OCI-LY7 (cell line): ENCODE measurements around the gene SLC9A3. TPM values are rescaled to one million over a fixed set of nuclear protein-coding genes. Genes with fewer than 3 reads are reported as not detected.

Experiments
- BruUV-seq: library from RNA; stranded (reverse); fragments of 400-500 nt; replicated peaks from 2 replicates; lab custom pipeline; 2021; lab: Mats Ljungman, UMichigan
- CTCF ChIA-PET: fragments of 300-600 bp; sonication (Branson Sonifier 250); formaldehyde crosslinking; loops from one replicate; lab custom pipeline; 2022; ENCODE audit warnings: antibody characterized with exemption; ENCODE audit not compliant: unreplicated experiment; lab: Charles Lee
- POLR2A ChIA-PET: fragments of 300-600 bp; sonication (Branson Sonifier 250); formaldehyde crosslinking; loops from one replicate; lab custom pipeline; 2022; ENCODE audit warnings: antibody characterized with exemption; lab: Charles Lee
- DNase-seq: peaks from one replicate; pipeline ENCODE4 v3.0.0-alpha.2; 2015; ENCODE audit warnings: low spot score
- H2AFZ ChIP-seq: fragments of 200-600 bp; sonication (generic), shearing (Covaris generic); 2 replicates; pipeline ENCODE4 v1.6.1; 2014; ENCODE audit warnings: mild to moderate bottlenecking, antibody characterized with exemption, low read length, moderate library complexity
- H3K27ac ChIP-seq: fragments of 200-600 bp; sonication (generic); 2 replicates; pipeline ENCODE4 v1.5.1; 2014; ENCODE audit warnings: mixed run types, low read depth, mild to moderate bottlenecking, moderate library complexity, low read length, inconsistent platforms; ENCODE audit not compliant: poor library complexity, severe bottlenecking
- H3K36me3 ChIP-seq: fragments of 200-600 bp; sonication (generic); 2 replicates; pipeline ENCODE4 v1.6.1; 2014; ENCODE audit warnings: mild to moderate bottlenecking, antibody characterized with exemption, low read length, moderate library complexity, mixed read lengths; ENCODE audit not compliant: insufficient read depth
- H3K4me1 ChIP-seq: fragments of 200-600 bp; sonication (generic); 2 replicates; pipeline ENCODE4 v1.5.1; 2014; ENCODE audit warnings: mild to moderate bottlenecking, low read length; ENCODE audit not compliant: insufficient read depth, poor library complexity, severe bottlenecking
- H3K4me2 ChIP-seq: fragments of 200-600 bp; sonication (generic); 2 replicates; pipeline ENCODE4 v1.6.1; 2014; ENCODE audit warnings: mild to moderate bottlenecking, low read length
- H3K4me3 ChIP-seq: fragments of 200-600 bp; sonication (generic); 2 replicates; pipeline ENCODE4 v1.5.1; 2014; ENCODE audit warnings: mild to moderate bottlenecking, low read depth, low read length; ENCODE audit not compliant: poor library complexity, severe bottlenecking
- H3K79me2 ChIP-seq: fragments of 200-600 bp; sonication (generic); 2 replicates; pipeline ENCODE4 v1.6.1; 2016; ENCODE audit warnings: low read depth, mild to moderate bottlenecking, low read length, moderate library complexity, mixed read lengths; ENCODE audit not compliant: insufficient read depth
- H3K9me2 ChIP-seq: fragments of 200-600 bp; sonication (generic); 2 replicates; pipeline ENCODE4 v1.6.1; 2016; ENCODE audit warnings: mild to moderate bottlenecking, low read length, mixed read lengths; ENCODE audit not compliant: insufficient read depth
- H3K9me3 ChIP-seq: fragments of 200-600 bp; sonication (generic); 2 replicates; pipeline ENCODE4 v1.6.1; 2014; ENCODE audit warnings: mild to moderate bottlenecking, mixed run types, low read length, mixed read lengths
- H4K20me1 ChIP-seq: fragments of 200-600 bp; sonication (generic); 2 replicates; pipeline ENCODE4 v1.6.1; 2014; ENCODE audit warnings: mild to moderate bottlenecking, antibody characterized with exemption, low read length, moderate library complexity, mixed read lengths; ENCODE audit not compliant: insufficient read depth
- CTCF ChIP-seq: fragments of 200-600 bp; sonication (generic); conservative IDR thresholded peaks from 2 replicates; pipeline ENCODE4 v1.5.1; 2014; ENCODE audit warnings: mild to moderate bottlenecking, antibody characterized with exemption, low read length, moderate library complexity, mixed read lengths
- EZH2phosphoT487 ChIP-seq: fragments of 200-600 bp; sonication (generic); IDR thresholded peaks from 2 replicates; pipeline ENCODE4 v1.6.1; 2018; ENCODE audit warnings: low read depth, borderline replicate concordance, mild to moderate bottlenecking, mixed run types, antibody characterized with exemption, low read length, moderate library complexity, mixed read lengths
- intact Hi-C: fragments of 100-400 bp; cut with micrococcal nuclease; formaldehyde crosslinking; loops from one replicate; pipeline ENCODE4 v1.10.0; 2022; ENCODE audit not compliant: unreplicated experiment
- total RNA-seq, 2 experiments: library from RNA; depleted of rRNA in 1 of 2; stranded (reverse); fragments of >200 nt in 1 of 2; shearing (Covaris generic) in 1 of 2; gene quantifications; 2 replicates each; pipeline ENCODE4 v1.2.3, GENCODE V29; 2014 to 2022

Gene SLC9A3
- total RNA-seq, 2 experiments from 2014 or later, result 2.0 to 4.3 TPM

GRCh38 chr5:493758-494157 lies 30.5 kb downstream of the SLC9A3 start:
- TF ChIP-seq EZH2phosphoT487, result no peak
- no peak for TF ChIP-seq CTCF
- Histone ChIP-seq H3K9me2 (no peaks in the 10 kb centered on the region), H3K4me1 (no peaks in the 10 kb centered on the region), H4K20me1 (no peaks in the 10 kb centered on the region), H3K36me3 (no peaks in the 10 kb centered on the region), H3K27ac (no peak overlapping the region), H3K9me3 (no peaks in the 10 kb centered on the region), H3K4me3 (no peak overlapping the region), H3K4me2 (no peak overlapping the region), H3K79me2 (no peaks in the 10 kb centered on the region), H2AFZ (no peak overlapping the region)
- ChIA-PET POLR2A (no interaction called here), CTCF (no interaction called here)
- intact Hi-C loops, result no loop called here
- BruUV-seq, result no TSS peak
- DNase-seq, result no peak

GRCh38 chr5:493119-493701 lies 31.0 kb downstream of the SLC9A3 start:
- no peaks in the 10 kb centered on the region for H4K20me1 ChIP-seq
- no peak overlapping the region for H3K4me2 ChIP-seq
- H3K9me3 ChIP-seq, result no peaks in the 10 kb centered on the region
- H3K4me1 ChIP-seq, result no peaks in the 10 kb centered on the region
- H3K9me2 ChIP-seq, result no peaks in the 10 kb centered on the region
- no peak overlapping the region for H3K4me3 ChIP-seq
- TF ChIP-seq EZH2phosphoT487 (no peak), CTCF (no peak)
- no peak overlapping the region for H2AFZ ChIP-seq
- no peak overlapping the region for H3K27ac ChIP-seq
- intact Hi-C loops, result no loop called here
- no peaks in the 10 kb centered on the region for H3K79me2 ChIP-seq
- POLR2A ChIA-PET, result interaction anchor here (0.7 kb wide), 1 partner anchor 484 kb away, joined by 4 read pairs; no protein-coding TSS in a partner anchor
- no TSS peak for BruUV-seq
- H3K36me3 ChIP-seq, result no peaks in the 10 kb centered on the region
- CTCF ChIA-PET, result no interaction called here
- DNase-seq, result no peak

- no peak overlapping the region for H3K27ac ChIP-seq
- H3K9me2 ChIP-seq, result no peaks in the 10 kb centered on the region
- no peaks in the 10 kb centered on the region for H3K4me1 ChIP-seq
- H3K36me3 ChIP-seq, result no peaks in the 10 kb centered on the region
- no peak for DNase-seq
- no peak overlapping the region for H3K4me3 ChIP-seq
- no TSS peak for BruUV-seq
- H4K20me1 ChIP-seq, result no peaks in the 10 kb centered on the region
- intact Hi-C loops, result no loop called here
- H2AFZ ChIP-seq, result no peak overlapping the region
- no peaks in the 10 kb centered on the region for H3K9me3 ChIP-seq
- no peaks in the 10 kb centered on the region for H3K79me2 ChIP-seq
- ChIA-PET POLR2A (no interaction called here), CTCF (no interaction called here)
- H3K4me2 ChIP-seq, result no peak overlapping the region
- no peak for TF ChIP-seq CTCF
- no peak for TF ChIP-seq EZH2phosphoT487
These were observed 31.8 kb downstream of the SLC9A3 start for GRCh38 chr5:492314-492893.
